Stimulated activated CD8-positive, alpha-beta memory T cell treated with anti-CD3 and anti-CD28 coated beads, Interleukin-7, amount 100 ng/mL, for 4 hours (primary cell): Measurements from ENCODE around the gene ZBTB16.

Source experiments
- DNase-seq, 2 donors: peaks; one replicate each; pipeline ENCODE4 v3.0.0-alpha.2; 2020; ENCODE audit warnings: low read depth in 2 of 2

Gene ZBTB16

GRCh38 chr11:114167771-114168448 lies 108.4 kb downstream of the ZBTB16 start:
- no peak for DNase-seq

- DNase-seq: no peak
Observed at GRCh38 chr11:114168691-114169090, 109.2 kb downstream of the ZBTB16 start.

- no peak for DNase-seq
Observed at GRCh38 chr11:114169321-114169749, 109.8 kb downstream of the ZBTB16 start.

GRCh38 chr11:114169821-114170220 lies 110.3 kb downstream of the ZBTB16 start:
- no peak for DNase-seq

- no peak for DNase-seq
Observed at GRCh38 chr11:114170226-114170625, 110.7 kb downstream of the ZBTB16 start.

- DNase-seq: no peak
Observed at GRCh38 chr11:114171257-114172054, 111.9 kb downstream of the ZBTB16 start.

- DNase-seq: no peak
Observed at GRCh38 chr11:114172055-114172861, 112.7 kb downstream of the ZBTB16 start.

- DNase-seq: no peak
Observed at GRCh38 chr11:114172871-114173444, 113.4 kb downstream of the ZBTB16 start.

GRCh38 chr11:114173843-114174242 lies 114.3 kb downstream of the ZBTB16 start:
- no peak for DNase-seq

GRCh38 chr11:114174712-114175495 lies 115.4 kb downstream of the ZBTB16 start:
- DNase-seq: no peak

GRCh38 chr11:114175706-114176105 lies 116.2 kb downstream of the ZBTB16 start:
- DNase-seq: no peak

- DNase-seq: no peak
Observed at GRCh38 chr11:114176321-114176720, 116.8 kb downstream of the ZBTB16 start.

- no peak for DNase-seq
Observed at GRCh38 chr11:114178656-114179055, 119.1 kb downstream of the ZBTB16 start.

- DNase-seq: no peak
Observed at GRCh38 chr11:114179234-114179941, 119.9 kb downstream of the ZBTB16 start.

- DNase-seq: no peak
Observed at GRCh38 chr11:114180301-114181055, 121.0 kb downstream of the ZBTB16 start.

- no peak for DNase-seq
Observed at GRCh38 chr11:114181195-114181594, 121.7 kb downstream of the ZBTB16 start.

GRCh38 chr11:114181752-114182151 lies 122.2 kb downstream of the ZBTB16 start:
- DNase-seq: no peak

GRCh38 chr11:114182471-114183043 lies 123.0 kb downstream of the ZBTB16 start:
- no peak for DNase-seq

GRCh38 chr11:114183044-114183511 lies 123.6 kb downstream of the ZBTB16 start:
- peak; percentile 55 to 66 for DNase-seq
